ENCODE results near the gene DNHD1.

DNHD1 gene

DNA sequence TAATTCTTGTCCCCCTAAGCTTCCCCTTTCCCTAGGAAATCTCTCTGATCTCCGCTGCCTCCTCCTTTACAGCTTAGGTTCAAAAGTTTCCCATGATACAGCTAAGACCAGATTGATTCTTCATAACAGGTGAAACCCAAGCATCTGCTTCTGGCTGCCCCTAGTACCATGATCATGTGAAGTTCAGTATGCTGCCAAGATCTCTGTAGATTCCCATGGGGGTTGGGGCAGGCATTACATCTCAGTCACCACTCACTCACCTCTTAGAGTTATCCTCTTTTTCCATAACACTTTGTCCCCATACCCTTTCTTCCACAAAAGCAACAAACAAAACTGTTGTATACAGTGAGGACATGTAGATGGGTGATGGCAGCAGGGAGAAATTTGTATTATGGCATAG is 62.3 kb downstream of the DNHD1 start:
- TF ChIP-seq, protein P1, sequence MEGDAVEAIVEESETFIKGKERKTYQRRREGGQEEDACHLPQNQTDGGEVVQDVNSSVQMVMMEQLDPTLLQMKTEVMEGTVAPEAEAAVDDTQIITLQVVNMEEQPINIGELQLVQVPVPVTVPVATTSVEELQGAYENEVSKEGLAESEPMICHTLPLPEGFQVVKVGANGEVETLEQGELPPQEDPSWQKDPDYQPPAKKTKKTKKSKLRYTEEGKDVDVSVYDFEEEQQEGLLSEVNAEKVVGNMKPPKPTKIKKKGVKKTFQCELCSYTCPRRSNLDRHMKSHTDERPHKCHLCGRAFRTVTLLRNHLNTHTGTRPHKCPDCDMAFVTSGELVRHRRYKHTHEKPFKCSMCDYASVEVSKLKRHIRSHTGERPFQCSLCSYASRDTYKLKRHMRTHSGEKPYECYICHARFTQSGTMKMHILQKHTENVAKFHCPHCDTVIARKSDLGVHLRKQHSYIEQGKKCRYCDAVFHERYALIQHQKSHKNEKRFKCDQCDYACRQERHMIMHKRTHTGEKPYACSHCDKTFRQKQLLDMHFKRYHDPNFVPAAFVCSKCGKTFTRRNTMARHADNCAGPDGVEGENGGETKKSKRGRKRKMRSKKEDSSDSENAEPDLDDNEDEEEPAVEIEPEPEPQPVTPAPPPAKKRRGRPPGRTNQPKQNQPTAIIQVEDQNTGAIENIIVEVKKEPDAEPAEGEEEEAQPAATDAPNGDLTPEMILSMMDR (IDR thresholded peaks at IDR 0.05; ENCODE audit: control insufficient read depth, extremely low read depth, insufficient read depth): no peak
- DNase-seq (ENCODE audit: low read depth): no peak
- H3K4me3 ChIP-seq (ENCODE audit: low read depth, low read length): no peak overlapping the region

DNA sequence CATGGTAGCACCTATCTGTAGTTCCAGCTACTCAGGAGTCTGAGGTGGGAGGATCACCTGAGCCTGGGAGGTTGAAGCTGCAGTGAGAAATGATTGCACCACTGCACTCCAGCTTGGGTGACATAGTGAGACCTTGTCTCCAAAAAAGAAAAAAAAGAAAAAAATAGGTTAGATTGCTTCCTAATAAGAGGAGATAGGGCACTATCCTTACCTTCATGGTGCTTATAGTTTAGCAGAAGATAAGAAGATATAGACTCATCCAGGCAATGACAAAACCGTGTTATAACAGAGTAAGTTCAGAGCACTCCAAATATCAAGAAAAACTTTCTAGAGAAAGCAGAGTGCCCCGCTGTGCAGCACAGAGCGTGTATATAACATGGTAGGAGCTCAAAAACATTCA is 64.2 kb downstream of the DNHD1 start:
- DNase-seq (ENCODE audit: low read depth): no peak
- TF ChIP-seq, protein P1 (IDR thresholded peaks at IDR 0.05; ENCODE audit: control insufficient read depth, extremely low read depth, insufficient read depth): no peak
- no peak overlapping the region for H3K4me3 ChIP-seq (ENCODE audit: low read depth, low read length)

DNA sequence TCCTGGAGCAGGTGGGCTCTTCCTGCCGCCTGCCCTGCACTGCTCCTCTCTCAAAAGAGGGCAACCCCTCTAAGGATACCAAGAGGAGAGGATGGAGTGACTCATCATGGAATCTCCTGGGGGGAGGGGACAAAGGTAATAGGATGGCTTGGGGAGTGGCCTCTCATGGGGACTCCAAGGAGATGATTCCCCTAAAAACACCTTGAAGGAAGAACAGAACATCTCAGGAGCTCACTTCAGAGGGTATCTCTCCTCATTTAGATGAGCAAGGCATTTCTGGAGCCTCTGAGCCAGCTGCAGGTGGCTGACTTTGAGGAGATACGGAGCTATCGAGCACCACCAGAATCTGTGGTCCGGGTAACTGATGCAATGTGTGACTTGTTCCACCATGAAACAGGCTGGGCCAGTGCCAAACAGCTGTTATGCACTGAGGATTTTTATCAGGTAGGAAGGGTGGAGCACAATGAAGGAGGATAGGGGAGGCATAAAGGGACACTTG is 66.1 kb downstream of the DNHD1 start:
- TF ChIP-seq, protein P1 (IDR thresholded peaks at IDR 0.05; ENCODE audit: control insufficient read depth, extremely low read depth, insufficient read depth): no peak

DNA sequence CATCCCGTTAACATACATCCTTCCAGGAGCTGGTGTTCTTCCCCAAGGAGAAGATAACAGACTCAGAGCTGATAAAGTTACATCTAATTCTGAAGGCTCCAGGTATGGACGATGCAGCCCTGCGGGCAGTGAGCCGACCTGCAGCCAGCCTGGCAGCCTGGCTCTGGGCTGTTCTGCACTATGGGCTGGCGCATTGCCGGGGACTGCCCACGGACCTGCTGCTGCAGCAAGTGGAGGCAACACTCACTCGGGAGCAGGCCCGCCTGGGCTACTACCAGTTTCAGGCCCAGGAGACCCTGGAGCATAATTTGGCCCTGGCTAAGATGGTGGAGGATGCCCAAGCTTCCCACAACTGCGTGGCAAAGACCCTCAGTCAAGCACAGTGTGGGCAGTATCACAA is 66.6 kb downstream of the DNHD1 start:
- TF ChIP-seq, protein P1 (IDR thresholded peaks at IDR 0.05; ENCODE audit: control insufficient read depth, extremely low read depth, insufficient read depth): no peak

More for the DNA sequence above, 66.1 kb downstream of the DNHD1 start:
- no peak for DNase-seq (ENCODE audit: low read depth)
- H3K4me3 ChIP-seq (ENCODE audit: low read depth, low read length): no peak overlapping the region

DNA sequence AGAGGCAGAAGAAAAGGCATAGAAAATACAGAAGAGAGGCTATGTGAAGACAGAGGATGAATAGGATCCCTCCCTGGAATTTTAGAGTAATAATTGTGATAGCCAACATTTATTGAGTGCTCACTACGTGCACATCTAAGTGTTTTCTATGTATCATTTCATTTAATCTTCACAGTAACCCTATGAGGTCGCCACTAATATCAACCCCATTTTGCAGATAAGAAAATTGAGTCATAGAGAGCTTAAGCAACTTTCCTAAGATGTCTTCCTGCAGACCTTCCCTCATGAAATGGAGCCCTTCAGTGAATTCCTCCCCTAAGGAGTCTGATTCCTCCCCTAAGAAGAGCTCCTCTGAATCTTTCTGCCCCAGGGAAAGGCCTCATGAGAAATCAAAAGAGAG is 68.2 kb downstream of the DNHD1 start:
- DNase-seq (ENCODE audit: low read depth): no peak
- no peak overlapping the region for H3K4me3 ChIP-seq (ENCODE audit: low read depth, low read length)
- TF ChIP-seq, protein P1 (IDR thresholded peaks at IDR 0.05; ENCODE audit: control insufficient read depth, extremely low read depth, insufficient read depth): no peak

More for the DNA sequence above, 66.6 kb downstream of the DNHD1 start:
- no peak overlapping the region for H3K4me3 ChIP-seq (ENCODE audit: low read depth, low read length)
- DNase-seq (ENCODE audit: low read depth): no peak

DNA sequence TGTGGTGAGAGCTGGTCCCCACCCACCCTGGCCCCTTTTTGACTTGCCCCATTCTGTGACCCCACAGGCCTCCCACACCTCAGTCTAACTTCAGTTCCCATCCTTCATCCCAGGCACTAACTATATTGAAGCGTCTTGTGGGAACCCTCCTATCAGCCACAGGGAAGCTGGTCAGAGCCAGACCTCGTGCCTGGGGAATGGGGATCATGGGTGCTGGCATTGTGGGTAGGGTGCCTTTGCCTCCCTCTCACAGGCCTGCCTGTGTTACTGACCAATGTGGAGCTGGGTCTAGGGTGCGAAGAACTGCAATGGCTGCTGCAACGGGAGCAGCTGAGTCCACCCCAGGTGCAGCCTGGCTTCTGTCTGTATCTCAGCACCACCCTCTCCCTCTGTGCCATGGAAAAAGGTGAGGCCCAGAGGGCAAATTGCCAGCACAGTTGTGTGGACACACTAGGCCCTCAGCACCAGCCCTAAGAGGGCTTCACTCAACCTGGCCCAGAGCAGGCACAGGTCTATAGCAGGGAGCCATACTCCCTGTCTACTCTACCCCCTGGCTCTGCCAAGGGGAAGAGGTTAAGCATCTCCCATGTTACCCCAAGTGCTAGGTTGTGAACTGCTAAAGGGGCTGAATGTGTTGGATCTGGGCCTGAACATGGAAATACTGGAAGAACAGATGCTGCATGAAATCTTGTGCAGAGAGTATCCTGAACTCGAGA is 69.1 kb downstream of the DNHD1 start:
- DNase-seq (ENCODE audit: low read depth): no peak
- TF ChIP-seq, protein P1 (IDR thresholded peaks at IDR 0.05; ENCODE audit: control insufficient read depth, extremely low read depth, insufficient read depth): no peak

More for the DNA sequence above, 69.1 kb downstream of the DNHD1 start:
- no peak overlapping the region for H3K4me3 ChIP-seq (ENCODE audit: low read depth, low read length)
